ENCODE results near the gene THRSP.

Gene THRSP

DNA sequence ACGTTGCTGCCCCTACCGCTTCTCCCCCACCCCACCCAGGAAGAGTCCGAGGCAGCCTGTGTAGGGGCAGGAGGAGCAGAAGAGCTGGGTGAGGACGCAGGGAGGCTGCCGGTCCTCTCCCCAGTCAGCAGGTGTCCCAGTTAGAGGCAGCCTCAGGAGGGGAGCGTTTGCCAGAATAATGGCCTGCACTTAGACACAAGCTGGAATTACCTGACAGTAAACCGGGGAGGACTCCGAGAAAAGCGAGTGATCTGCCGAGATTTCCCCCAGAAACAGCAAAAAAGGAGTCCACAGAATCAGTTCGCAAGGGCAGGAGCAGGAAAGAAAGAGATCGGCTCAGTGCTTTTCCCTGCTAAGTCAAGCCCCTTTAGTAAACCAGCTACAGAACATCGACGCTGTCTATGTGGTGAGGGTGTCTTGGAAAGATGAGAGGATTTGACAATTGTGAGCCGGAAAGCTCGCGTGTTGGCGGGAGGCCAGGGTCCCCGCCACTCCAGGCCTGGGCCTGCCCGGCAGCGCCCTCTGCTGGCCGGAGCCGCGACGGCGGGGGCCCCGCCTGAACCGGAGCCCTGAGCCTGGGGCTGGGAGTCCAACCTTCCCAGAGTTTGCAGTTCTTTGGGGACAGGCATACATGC lies 17.7 kb upstream of the THRSP start:
- peak; percentile 97 for ATAC-seq
- TF ChIP-seq PPARA (CRISPR knock-in tag; IDR thresholded peaks at IDR 0.05; ENCODE audit: borderline replicate concordance) = no peak
- 0 out of 2 replicates have a peak, but pooled peaks have one; percentile 56 for TF ChIP-seq ZFP3 (CRISPR knock-in tag; IDR thresholded peaks at IDR 0.05)

DNA sequence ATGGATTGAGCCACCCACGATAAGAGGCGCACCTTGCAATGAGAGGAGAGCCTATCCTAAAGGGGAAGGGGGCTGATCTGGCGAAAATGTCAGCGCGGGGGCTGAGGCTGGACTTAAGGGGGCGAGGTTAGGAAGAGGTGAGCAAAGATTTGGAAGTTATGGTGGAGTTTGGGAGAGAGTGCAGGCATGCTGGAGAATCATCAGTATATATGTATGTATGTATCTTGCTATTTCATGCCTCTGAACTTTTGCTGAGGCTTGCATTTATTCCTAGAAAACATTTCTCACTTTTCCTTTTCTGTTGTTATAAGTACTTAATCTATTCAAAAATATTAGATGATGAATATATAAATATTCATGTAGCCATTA lies 17.2 kb upstream of the THRSP start:
- TF ChIP-seq, protein P1, sequence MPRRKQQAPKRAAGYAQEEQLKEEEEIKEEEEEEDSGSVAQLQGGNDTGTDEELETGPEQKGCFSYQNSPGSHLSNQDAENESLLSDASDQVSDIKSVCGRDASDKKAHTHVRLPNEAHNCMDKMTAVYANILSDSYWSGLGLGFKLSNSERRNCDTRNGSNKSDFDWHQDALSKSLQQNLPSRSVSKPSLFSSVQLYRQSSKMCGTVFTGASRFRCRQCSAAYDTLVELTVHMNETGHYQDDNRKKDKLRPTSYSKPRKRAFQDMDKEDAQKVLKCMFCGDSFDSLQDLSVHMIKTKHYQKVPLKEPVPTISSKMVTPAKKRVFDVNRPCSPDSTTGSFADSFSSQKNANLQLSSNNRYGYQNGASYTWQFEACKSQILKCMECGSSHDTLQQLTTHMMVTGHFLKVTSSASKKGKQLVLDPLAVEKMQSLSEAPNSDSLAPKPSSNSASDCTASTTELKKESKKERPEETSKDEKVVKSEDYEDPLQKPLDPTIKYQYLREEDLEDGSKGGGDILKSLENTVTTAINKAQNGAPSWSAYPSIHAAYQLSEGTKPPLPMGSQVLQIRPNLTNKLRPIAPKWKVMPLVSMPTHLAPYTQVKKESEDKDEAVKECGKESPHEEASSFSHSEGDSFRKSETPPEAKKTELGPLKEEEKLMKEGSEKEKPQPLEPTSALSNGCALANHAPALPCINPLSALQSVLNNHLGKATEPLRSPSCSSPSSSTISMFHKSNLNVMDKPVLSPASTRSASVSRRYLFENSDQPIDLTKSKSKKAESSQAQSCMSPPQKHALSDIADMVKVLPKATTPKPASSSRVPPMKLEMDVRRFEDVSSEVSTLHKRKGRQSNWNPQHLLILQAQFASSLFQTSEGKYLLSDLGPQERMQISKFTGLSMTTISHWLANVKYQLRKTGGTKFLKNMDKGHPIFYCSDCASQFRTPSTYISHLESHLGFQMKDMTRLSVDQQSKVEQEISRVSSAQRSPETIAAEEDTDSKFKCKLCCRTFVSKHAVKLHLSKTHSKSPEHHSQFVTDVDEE (CRISPR knock-in tag; IDR thresholded peaks at IDR 0.05) = no peak
- no peak for TF ChIP-seq ZNF565 (CRISPR knock-in tag; conservative IDR thresholded peaks at IDR 0.05; ENCODE audit: low read depth)
- TF ChIP-seq ZNF70 (CRISPR knock-in tag; IDR thresholded peaks at IDR 0.05) = no peak
- TF ChIP-seq ZFP3 (CRISPR knock-in tag; IDR thresholded peaks at IDR 0.05) = no peak
- no peak for TF ChIP-seq PPARA (CRISPR knock-in tag; IDR thresholded peaks at IDR 0.05; ENCODE audit: borderline replicate concordance)
- TF ChIP-seq ESRRG (CRISPR knock-in tag; IDR thresholded peaks at IDR 0.05) = no peak
- no peak for TF ChIP-seq ZNF8 (CRISPR knock-in tag; IDR thresholded peaks at IDR 0.05)
- TF ChIP-seq BACH2 (CRISPR knock-in tag; IDR thresholded peaks at IDR 0.05; ENCODE audit: borderline replicate concordance) = no peak
- TF ChIP-seq SNAI2 (CRISPR knock-in tag; IDR thresholded peaks at IDR 0.05) = no peak
- TF ChIP-seq TOX (CRISPR knock-in tag; IDR thresholded peaks at IDR 0.05; ENCODE audit: borderline replicate concordance) = no peak
- TF ChIP-seq, protein P2, sequence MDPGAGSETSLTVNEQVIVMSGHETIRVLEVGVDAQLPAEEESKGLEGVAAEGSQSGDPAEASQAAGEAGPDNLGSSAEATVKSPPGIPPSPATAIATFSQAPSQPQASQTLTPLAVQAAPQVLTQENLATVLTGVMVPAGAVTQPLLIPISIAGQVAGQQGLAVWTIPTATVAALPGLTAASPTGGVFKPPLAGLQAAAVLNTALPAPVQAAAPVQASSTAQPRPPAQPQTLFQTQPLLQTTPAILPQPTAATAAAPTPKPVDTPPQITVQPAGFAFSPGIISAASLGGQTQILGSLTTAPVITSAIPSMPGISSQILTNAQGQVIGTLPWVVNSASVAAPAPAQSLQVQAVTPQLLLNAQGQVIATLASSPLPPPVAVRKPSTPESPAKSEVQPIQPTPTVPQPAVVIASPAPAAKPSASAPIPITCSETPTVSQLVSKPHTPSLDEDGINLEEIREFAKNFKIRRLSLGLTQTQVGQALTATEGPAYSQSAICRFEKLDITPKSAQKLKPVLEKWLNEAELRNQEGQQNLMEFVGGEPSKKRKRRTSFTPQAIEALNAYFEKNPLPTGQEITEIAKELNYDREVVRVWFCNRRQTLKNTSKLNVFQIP (CRISPR knock-in tag; IDR thresholded peaks at IDR 0.05; ENCODE audit: borderline replicate concordance, low read depth) = no peak
- TF ChIP-seq, protein P3, sequence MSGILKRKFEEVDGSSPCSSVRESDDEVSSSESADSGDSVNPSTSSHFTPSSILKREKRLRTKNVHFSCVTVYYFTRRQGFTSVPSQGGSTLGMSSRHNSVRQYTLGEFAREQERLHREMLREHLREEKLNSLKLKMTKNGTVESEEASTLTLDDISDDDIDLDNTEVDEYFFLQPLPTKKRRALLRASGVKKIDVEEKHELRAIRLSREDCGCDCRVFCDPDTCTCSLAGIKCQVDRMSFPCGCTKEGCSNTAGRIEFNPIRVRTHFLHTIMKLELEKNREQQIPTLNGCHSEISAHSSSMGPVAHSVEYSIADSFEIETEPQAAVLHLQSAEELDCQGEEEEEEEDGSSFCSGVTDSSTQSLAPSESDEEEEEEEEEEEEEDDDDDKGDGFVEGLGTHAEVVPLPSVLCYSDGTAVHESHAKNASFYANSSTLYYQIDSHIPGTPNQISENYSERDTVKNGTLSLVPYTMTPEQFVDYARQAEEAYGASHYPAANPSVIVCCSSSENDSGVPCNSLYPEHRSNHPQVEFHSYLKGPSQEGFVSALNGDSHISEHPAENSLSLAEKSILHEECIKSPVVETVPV (CRISPR knock-in tag; IDR thresholded peaks at IDR 0.05) = no peak
- TF ChIP-seq, protein P4, sequence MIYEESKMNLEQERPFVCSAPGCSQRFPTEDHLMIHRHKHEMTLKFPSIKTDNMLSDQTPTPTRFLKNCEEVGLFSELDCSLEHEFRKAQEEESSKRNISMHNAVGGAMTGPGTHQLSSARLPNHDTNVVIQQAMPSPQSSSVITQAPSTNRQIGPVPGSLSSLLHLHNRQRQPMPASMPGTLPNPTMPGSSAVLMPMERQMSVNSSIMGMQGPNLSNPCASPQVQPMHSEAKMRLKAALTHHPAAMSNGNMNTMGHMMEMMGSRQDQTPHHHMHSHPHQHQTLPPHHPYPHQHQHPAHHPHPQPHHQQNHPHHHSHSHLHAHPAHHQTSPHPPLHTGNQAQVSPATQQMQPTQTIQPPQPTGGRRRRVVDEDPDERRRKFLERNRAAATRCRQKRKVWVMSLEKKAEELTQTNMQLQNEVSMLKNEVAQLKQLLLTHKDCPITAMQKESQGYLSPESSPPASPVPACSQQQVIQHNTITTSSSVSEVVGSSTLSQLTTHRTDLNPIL (CRISPR knock-in tag; IDR thresholded peaks at IDR 0.05; ENCODE audit: low read depth) = no peak
- TF ChIP-seq ZFP30 (CRISPR knock-in tag; IDR thresholded peaks at IDR 0.05) = no peak
- no peak for TF ChIP-seq ISL1 (CRISPR knock-in tag; IDR thresholded peaks at IDR 0.05)
- no peak for TF ChIP-seq CSDC2 (CRISPR knock-in tag; IDR thresholded peaks at IDR 0.05)
- no peak for TF ChIP-seq GLIS3 (CRISPR knock-in tag; IDR thresholded peaks at IDR 0.05)
- peak; percentile 55 for ATAC-seq

DNA sequence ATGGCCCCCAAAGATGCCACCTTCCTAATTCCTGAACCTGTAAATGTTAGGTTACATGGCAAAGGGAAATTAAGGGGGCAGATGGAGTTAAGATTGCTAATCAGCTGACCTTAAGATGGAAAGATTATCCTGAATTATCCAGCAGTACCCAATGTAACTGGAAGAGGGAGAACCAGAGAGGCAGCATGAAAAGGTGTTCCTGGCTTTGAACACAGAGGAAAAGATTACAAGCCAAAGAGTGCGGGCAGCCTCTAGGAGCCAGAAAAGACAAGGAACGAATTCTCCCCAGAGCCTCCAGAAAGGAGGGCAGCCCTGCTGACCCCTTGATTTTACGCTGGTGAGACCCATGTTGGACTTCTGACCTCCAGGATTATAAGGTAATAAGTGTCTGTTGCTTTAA lies 15.1 kb upstream of the THRSP start:
- TF ChIP-seq TOX (CRISPR knock-in tag; IDR thresholded peaks at IDR 0.05; ENCODE audit: borderline replicate concordance) (no peak), ARNTL (CRISPR knock-in tag; IDR thresholded peaks at IDR 0.05; ENCODE audit: borderline replicate concordance, low read depth) (no peak), BACH2 (CRISPR knock-in tag; IDR thresholded peaks at IDR 0.05; ENCODE audit: borderline replicate concordance) (no peak), GLIS3 (CRISPR knock-in tag; IDR thresholded peaks at IDR 0.05) (no peak), ZFP3 (CRISPR knock-in tag; IDR thresholded peaks at IDR 0.05) (no peak), PPARA (CRISPR knock-in tag; IDR thresholded peaks at IDR 0.05; ENCODE audit: borderline replicate concordance) (no peak), ZNF8 (CRISPR knock-in tag; IDR thresholded peaks at IDR 0.05) (no peak), ISL1 (CRISPR knock-in tag; IDR thresholded peaks at IDR 0.05) (no peak), SNAI2 (CRISPR knock-in tag; IDR thresholded peaks at IDR 0.05) (no peak)
- TF ChIP-seq, protein P5, sequence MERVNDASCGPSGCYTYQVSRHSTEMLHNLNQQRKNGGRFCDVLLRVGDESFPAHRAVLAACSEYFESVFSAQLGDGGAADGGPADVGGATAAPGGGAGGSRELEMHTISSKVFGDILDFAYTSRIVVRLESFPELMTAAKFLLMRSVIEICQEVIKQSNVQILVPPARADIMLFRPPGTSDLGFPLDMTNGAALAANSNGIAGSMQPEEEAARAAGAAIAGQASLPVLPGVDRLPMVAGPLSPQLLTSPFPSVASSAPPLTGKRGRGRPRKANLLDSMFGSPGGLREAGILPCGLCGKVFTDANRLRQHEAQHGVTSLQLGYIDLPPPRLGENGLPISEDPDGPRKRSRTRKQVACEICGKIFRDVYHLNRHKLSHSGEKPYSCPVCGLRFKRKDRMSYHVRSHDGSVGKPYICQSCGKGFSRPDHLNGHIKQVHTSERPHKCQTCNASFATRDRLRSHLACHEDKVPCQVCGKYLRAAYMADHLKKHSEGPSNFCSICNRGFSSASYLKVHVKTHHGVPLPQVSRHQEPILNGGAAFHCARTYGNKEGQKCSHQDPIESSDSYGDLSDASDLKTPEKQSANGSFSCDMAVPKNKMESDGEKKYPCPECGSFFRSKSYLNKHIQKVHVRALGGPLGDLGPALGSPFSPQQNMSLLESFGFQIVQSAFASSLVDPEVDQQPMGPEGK (CRISPR knock-in tag; IDR thresholded peaks at IDR 0.05; ENCODE audit: borderline replicate concordance) = no peak
- TF ChIP-seq, protein P3 (CRISPR knock-in tag; IDR thresholded peaks at IDR 0.05) = no peak
- TF ChIP-seq, protein P1 (CRISPR knock-in tag; IDR thresholded peaks at IDR 0.05) = no peak
- ATAC-seq = no peak
